MCF 10A (cell line): ENCODE data around the gene SLC32A1. TPM values are rescaled to one million over a fixed set of nuclear protein-coding genes. Genes with fewer than 3 reads are reported as not detected.

ENCODE experiments used
- BruUV-seq: library from RNA; stranded (reverse); fragments of 400-500 nt; replicated peaks from 2 replicates; lab custom pipeline; 2021; lab: Mats Ljungman, UMichigan
- CTCF ChIA-PET: fragments of 300-600 bp; sonication (Branson Sonifier 250); formaldehyde crosslinking; extraction: SDS; loops from one replicate; lab custom pipeline; 2021; ENCODE audit warnings: antibody characterized with exemption, inconsistent platforms; lab: Yijun Ruan, JAX
- POLR2A ChIA-PET: fragments of 300-600, 350-650 bp; sonication (Branson Sonifier 250); formaldehyde crosslinking; extraction: SDS; loops from one replicate; lab custom pipeline; 2020; ENCODE audit warnings: antibody characterized with exemption, inconsistent platforms; lab: Yijun Ruan, JAX
- DNase-seq: peaks from one replicate; pipeline ENCODE4 v3.0.0-alpha.2; 2018; ENCODE audit not compliant: unreplicated experiment
- H3K27ac Mint-ChIP-seq: one replicate; pipeline ENCODE4 v1.8.0; 2022; ENCODE audit warnings: mild to moderate bottlenecking, low read depth, mixed read lengths; ENCODE audit not compliant: unreplicated experiment
- H3K27me3 Mint-ChIP-seq: one replicate; pipeline ENCODE4 v1.8.0; 2022; ENCODE audit warnings: mixed read lengths; ENCODE audit not compliant: insufficient read depth, unreplicated experiment
- H3K36me3 Mint-ChIP-seq: one replicate; pipeline ENCODE4 v1.8.0; 2022; ENCODE audit warnings: mild to moderate bottlenecking, moderate library complexity, mixed read lengths; ENCODE audit not compliant: insufficient read depth, unreplicated experiment
- H3K4me1 Mint-ChIP-seq: one replicate; pipeline ENCODE4 v1.8.0; 2022; ENCODE audit warnings: mixed read lengths; ENCODE audit not compliant: insufficient read depth, unreplicated experiment
- H3K4me3 Mint-ChIP-seq: one replicate; pipeline ENCODE4 v1.8.0; 2022; ENCODE audit warnings: mild to moderate bottlenecking, moderate library complexity, mixed read lengths; ENCODE audit not compliant: unreplicated experiment
- H3K9me3 Mint-ChIP-seq: one replicate; pipeline ENCODE4 v1.8.0; 2022; ENCODE audit warnings: mixed read lengths; ENCODE audit not compliant: unreplicated experiment
- CTCF ChIP-seq: fragments of 200-600 bp; IDR thresholded peaks from one replicate; pipeline ENCODE4 v1.8.0; 2022; ENCODE audit warnings: antibody characterized with exemption, mild to moderate bottlenecking; ENCODE audit not compliant: unreplicated experiment
- intact Hi-C: fragments of 100-400 bp; cut with micrococcal nuclease; formaldehyde crosslinking; loops from 2 replicates; pipeline ENCODE4 v1.14.1; 2022
- total RNA-seq: library from RNA; stranded (reverse); gene quantifications from 2 replicates; pipeline ENCODE4 v1.2.3, GENCODE V29; 2022

The SLC32A1 gene
- total RNA-seq, 1 experiment from 2014 or later = not detected

- H3K27ac Mint-ChIP-seq = no peak overlapping the region
- peak; percentile 52 for DNase-seq
- TF ChIP-seq CTCF = no peak
- no TSS peak for BruUV-seq
- peaks cover 23% of the 10 kb centered on the region for H3K36me3 Mint-ChIP-seq
- intact Hi-C loops = no loop called here
- H3K9me3 Mint-ChIP-seq = no peaks in the 10 kb centered on the region
- H3K27me3 Mint-ChIP-seq = no peaks in the 10 kb centered on the region
- H3K4me1 Mint-ChIP-seq = peaks cover 18% of the 10 kb centered on the region
- ChIA-PET POLR2A (interaction anchor here (0.6 to 3.0 kb wide), 30 partner anchors 9 to 1570 kb away, joined by 3 to 36 read pairs (median 4); partner anchors contain the start of genes DHX35, FAM83D and RALGAPB), CTCF (interaction anchor here (0.5 to 19.6 kb wide), 14 partner anchors 8 to 1362 kb away, joined by 3 to 389 read pairs (median 10); partner anchors contain the start of gene DHX35)
- peak overlapping the region; percentile 93 for H3K4me3 Mint-ChIP-seq
Measured at GRCh38 chr20:38748861-38749149, 24.5 kb downstream of the SLC32A1 start.

- no TSS peak for BruUV-seq
Measured at GRCh38 chr20:38751360-38751976, 27.2 kb downstream of the SLC32A1 start.

GRCh38 chr20:38752029-38752428 lies 27.7 kb downstream of the SLC32A1 start:
- Mint-ChIP-seq H3K4me1 (peaks cover 18% of the 10 kb centered on the region), H3K36me3 (peaks cover 48% of the 10 kb centered on the region), H3K27me3 (no peaks in the 10 kb centered on the region), H3K4me3 (no peak overlapping the region), H3K27ac (no peak overlapping the region), H3K9me3 (no peaks in the 10 kb centered on the region)
- TF ChIP-seq CTCF = no peak
- no TSS peak for BruUV-seq
- DNase-seq = no peak
- CTCF ChIA-PET = interaction anchor here (0.5 to 19.6 kb wide), 49 partner anchors 12 to 1229 kb away, joined by 3 to 389 read pairs (median 4); partner anchors contain the start of genes DHX35 and SNHG17
- POLR2A ChIA-PET = interaction anchor here (0.7 kb wide), 3 partner anchors 8 to 283 kb away, joined by 3 to 4 read pairs (median 4); no protein-coding TSS in a partner anchor
- intact Hi-C loops = loop anchor here (10.0 kb wide), 1 partner anchor 293 kb away; no protein-coding TSS in a partner anchor

More at GRCh38 chr20:38751360-38751976, 27.2 kb downstream of the SLC32A1 start:
- TF ChIP-seq CTCF = peak; percentile 80
- peaks cover 18% of the 10 kb centered on the region for H3K4me1 Mint-ChIP-seq
- no peak overlapping the region for H3K27ac Mint-ChIP-seq
- H3K27me3 Mint-ChIP-seq = no peaks in the 10 kb centered on the region
- CTCF ChIA-PET = interaction anchor here (0.5 to 19.6 kb wide), 53 partner anchors 12 to 1525 kb away, joined by 3 to 389 read pairs (median 4); partner anchors contain the start of genes DHX35 and SNHG17
- H3K36me3 Mint-ChIP-seq = peaks cover 46% of the 10 kb centered on the region
- intact Hi-C loops = loop anchor here (1.0 to 10.0 kb wide), 3 partner anchors 102 to 293 kb away; no protein-coding TSS in a partner anchor
- peak; percentile 51 for DNase-seq
- POLR2A ChIA-PET = interaction anchor here (0.6 to 2.9 kb wide), 3 partner anchors 8 to 102 kb away, joined by 3 to 10 read pairs (median 4); no protein-coding TSS in a partner anchor
- no peak overlapping the region for H3K4me3 Mint-ChIP-seq
- no peaks in the 10 kb centered on the region for H3K9me3 Mint-ChIP-seq

- H3K4me1 Mint-ChIP-seq = peaks cover 1% of the 10 kb centered on the region
- no peaks in the 10 kb centered on the region for H3K27me3 Mint-ChIP-seq
- H3K4me3 Mint-ChIP-seq = no peak overlapping the region
- peaks cover 65% of the 10 kb centered on the region for H3K36me3 Mint-ChIP-seq
- intact Hi-C loops = loop anchor here (10.0 kb wide), 1 partner anchor 290 kb away; no protein-coding TSS in a partner anchor
- H3K27ac Mint-ChIP-seq = no peak overlapping the region
- no peak for DNase-seq
- CTCF ChIA-PET = interaction anchor here (0.6 to 19.6 kb wide), 7 partner anchors 9 to 327 kb away, joined by 3 to 389 read pairs (median 20); no protein-coding TSS in a partner anchor
- H3K9me3 Mint-ChIP-seq = no peaks in the 10 kb centered on the region
- POLR2A ChIA-PET = interaction anchor here (1.2 kb wide), 1 partner anchor 13 kb away, joined by 3 read pairs; no protein-coding TSS in a partner anchor
- BruUV-seq = no TSS peak
- no peak for TF ChIP-seq CTCF
Measured at GRCh38 chr20:38754924-38755323, 30.6 kb downstream of the SLC32A1 start.
